Gastroesophageal sphincter (tissue), 3 donors: ENCODE data around the gene PLA2G4D.

Experiments
- EP300 ChIP-seq: sonication (generic); formaldehyde crosslinking; IDR thresholded peaks from one replicate; pipeline ENCODE4 v1.6.1; 2017; ENCODE audit warnings: antibody characterized with exemption, mild to moderate bottlenecking
- POLR2A ChIP-seq, 2 donors: fragments of 450-650 bp; IDR thresholded peaks; one replicate each; pipeline ENCODE4 v1.6.1; 2017; ENCODE audit warnings: antibody characterized with exemption in 2 of 2, mild to moderate bottlenecking in 2 of 2, moderate library complexity in 1 of 2
- TF ChIP-seq, protein P1 (sequence below), 4 experiments: fragments of 200-600 bp in 2 of 4; fragments of 450-650 bp in 2 of 4; sonication (generic) in 1 of 4; IDR thresholded peaks; one replicate each; pipeline ENCODE4 v1.5.1; 2017 to 2019; ENCODE audit warnings: antibody characterized with exemption in 4 of 4, mild to moderate bottlenecking in 2 of 4, moderate library complexity in 2 of 4

- TF ChIP-seq, protein P1, sequence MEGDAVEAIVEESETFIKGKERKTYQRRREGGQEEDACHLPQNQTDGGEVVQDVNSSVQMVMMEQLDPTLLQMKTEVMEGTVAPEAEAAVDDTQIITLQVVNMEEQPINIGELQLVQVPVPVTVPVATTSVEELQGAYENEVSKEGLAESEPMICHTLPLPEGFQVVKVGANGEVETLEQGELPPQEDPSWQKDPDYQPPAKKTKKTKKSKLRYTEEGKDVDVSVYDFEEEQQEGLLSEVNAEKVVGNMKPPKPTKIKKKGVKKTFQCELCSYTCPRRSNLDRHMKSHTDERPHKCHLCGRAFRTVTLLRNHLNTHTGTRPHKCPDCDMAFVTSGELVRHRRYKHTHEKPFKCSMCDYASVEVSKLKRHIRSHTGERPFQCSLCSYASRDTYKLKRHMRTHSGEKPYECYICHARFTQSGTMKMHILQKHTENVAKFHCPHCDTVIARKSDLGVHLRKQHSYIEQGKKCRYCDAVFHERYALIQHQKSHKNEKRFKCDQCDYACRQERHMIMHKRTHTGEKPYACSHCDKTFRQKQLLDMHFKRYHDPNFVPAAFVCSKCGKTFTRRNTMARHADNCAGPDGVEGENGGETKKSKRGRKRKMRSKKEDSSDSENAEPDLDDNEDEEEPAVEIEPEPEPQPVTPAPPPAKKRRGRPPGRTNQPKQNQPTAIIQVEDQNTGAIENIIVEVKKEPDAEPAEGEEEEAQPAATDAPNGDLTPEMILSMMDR (IDR thresholded peaks at IDR 0.05): no peak
- TF ChIP-seq EP300 (no peak), POLR2A (IDR thresholded peaks at IDR 0.05) (no peak)
Observed at GRCh38 chr15:42087460-42087859, 6.9 kb downstream of the PLA2G4D start.
